ENCODE measurements around the gene CLDN7.
A peak's percentile ranks its signal among the peaks of the same experiment; 100 is the strongest.

Gene CLDN7

GRCh38 chr17:7260651-7261378 is 1.5 kb downstream of the CLDN7 start:
- TF ChIP-seq CTCF (conservative IDR thresholded peaks at IDR 0.05; ENCODE audit: low read depth, low read length), result no peak
- peak overlapping the region; percentile 50 for H3K4me3 ChIP-seq (ENCODE audit: low read depth, low read length)
- DNase-seq (ENCODE audit: low read depth), result no peak

DNA sequence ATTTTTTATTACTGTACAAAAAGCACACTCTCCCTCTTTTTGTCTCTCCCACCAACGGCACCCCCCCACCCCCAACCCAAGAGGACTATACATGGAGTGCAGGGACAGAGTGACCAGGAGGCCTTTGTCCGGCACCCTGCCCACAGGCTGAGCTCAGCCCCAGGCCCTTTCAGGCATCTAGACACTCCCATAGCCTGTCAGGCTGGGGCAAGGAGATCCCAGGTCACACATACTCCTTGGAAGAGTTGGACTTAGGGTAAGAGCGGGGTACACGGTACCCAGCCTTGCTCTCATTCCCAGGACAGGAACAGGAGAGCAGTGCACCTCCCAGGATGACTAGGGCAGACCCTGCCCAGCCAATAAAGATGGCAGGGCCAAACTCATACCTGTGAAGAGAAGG is 2.1 kb downstream of the CLDN7 start:
- DNase-seq (ENCODE audit: low read depth), result no peak
- H3K4me3 ChIP-seq (ENCODE audit: low read depth, low read length), result no peak overlapping the region

DNA sequence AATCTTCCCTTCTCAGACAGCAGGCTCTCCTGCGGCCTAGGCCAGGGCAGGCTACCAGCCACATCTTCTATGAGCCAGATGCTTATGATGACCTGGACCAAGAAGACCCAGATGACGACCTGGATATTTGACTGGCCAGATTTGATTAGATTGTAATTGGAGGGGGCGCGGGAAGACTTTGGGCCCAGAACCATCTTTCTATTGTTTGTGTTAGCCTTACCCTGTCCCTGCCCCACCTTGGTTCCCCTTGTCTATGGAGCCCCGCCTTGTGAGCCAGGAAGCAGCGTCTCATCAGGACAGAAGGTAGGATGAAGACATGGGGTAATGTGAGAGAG is 2.8 kb downstream of the CLDN7 start:
- DNase-seq (ENCODE audit: low read depth), result no peak
- TF ChIP-seq CTCF (conservative IDR thresholded peaks at IDR 0.05; ENCODE audit: low read depth, low read length), result no peak
- H3K4me3 ChIP-seq (ENCODE audit: low read depth, low read length), result no peak overlapping the region

More for the DNA sequence above, 2.1 kb downstream of the CLDN7 start:
- TF ChIP-seq CTCF (conservative IDR thresholded peaks at IDR 0.05; ENCODE audit: low read depth, low read length), result no peak

- DNase-seq (ENCODE audit: low read depth), result peak; percentile 29
- H3K4me3 ChIP-seq (ENCODE audit: low read depth, low read length), result no peak overlapping the region
- no peak for TF ChIP-seq CTCF (conservative IDR thresholded peaks at IDR 0.05; ENCODE audit: low read depth, low read length)
Measured at GRCh38 chr17:7258731-7259554, 3.3 kb downstream of the CLDN7 start.

GRCh38 chr17:7256766-7257456 is 5.4 kb downstream of the CLDN7 start:
- DNase-seq (ENCODE audit: low read depth), result no peak
- no peak for TF ChIP-seq CTCF (conservative IDR thresholded peaks at IDR 0.05; ENCODE audit: low read depth, low read length)
- H3K4me3 ChIP-seq (ENCODE audit: low read depth, low read length), result no peak overlapping the region

DNA sequence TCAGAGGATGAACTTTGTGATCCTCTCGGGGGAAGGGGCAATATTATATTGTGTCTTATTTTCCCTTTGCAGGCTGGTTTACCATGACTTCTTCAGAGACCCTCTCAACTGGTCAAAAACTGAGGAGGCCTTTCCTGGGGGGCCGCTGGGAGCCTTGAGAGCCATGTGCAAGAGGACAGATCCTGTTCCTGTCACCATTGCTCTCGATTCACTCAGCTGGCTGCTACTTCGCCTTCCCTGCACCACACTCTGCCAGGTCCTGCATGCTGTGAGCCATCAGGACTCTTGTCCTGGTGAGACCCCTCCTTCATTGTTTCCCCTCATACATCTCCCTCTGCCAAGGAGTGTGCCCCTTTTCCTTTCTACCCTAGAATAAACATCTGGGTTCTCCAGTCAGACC is 7.8 kb downstream of the CLDN7 start:
- DNase-seq (ENCODE audit: low read depth), result no peak
- H3K4me3 ChIP-seq (ENCODE audit: low read depth, low read length), result no peak overlapping the region
- no peak for TF ChIP-seq CTCF (conservative IDR thresholded peaks at IDR 0.05; ENCODE audit: low read depth, low read length)

Measured in choroid plexus epithelial cell (primary cell).